HG03103 (cell line): ENCODE results near the gene GRIP2.

ENCODE experiments used
- ATAC-seq: cut with Tn5 transposase; IDR thresholded peaks from one replicate; pipeline ENCODE4 v1.9.1; 2021; ENCODE audit warnings: low read depth; ENCODE audit not compliant: unreplicated experiment

GRIP2 gene

DNA sequence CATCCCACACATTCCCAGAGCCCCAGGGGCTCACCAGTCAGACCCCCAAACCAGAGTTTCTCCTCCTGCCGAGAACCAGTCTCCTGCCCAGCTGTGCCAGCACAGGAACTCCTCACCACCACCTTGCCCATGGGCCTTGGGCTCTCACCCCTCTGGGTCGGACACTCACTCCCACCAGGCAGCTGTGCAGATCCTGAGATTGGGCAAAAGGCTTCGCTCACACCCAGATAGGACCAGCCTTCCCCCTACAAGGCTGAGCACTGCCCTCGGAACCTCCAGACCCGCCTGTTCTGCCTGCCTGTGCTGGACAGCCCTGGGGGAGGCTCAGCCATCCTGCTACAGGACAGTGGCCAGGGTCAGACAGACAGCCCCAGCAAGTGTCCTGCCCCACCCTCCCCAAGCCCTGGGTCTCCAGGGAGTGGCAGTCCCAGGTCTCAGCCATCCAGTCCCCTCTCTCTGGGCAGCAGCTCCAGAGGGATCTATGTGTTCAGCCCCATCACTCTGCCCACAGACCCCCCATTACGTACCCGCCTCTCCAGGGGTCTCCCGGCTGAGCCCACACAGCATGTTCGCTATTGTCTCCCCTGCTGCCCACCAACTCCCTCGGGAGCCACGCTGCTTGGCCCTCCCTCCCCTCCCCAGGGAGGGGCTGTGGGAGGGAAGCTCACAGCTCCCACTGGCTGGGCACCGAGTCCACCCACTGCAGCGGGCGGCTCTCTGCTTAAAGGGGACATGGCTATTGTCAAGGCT lies at the start of gene GRIP2:
Gene GRIP2 (minus strand): TSS at position 601 of the 750 bp plus-strand sequence. CDS start 34 bp downstream, at position 567.
- no peak for ATAC-seq

DNA sequence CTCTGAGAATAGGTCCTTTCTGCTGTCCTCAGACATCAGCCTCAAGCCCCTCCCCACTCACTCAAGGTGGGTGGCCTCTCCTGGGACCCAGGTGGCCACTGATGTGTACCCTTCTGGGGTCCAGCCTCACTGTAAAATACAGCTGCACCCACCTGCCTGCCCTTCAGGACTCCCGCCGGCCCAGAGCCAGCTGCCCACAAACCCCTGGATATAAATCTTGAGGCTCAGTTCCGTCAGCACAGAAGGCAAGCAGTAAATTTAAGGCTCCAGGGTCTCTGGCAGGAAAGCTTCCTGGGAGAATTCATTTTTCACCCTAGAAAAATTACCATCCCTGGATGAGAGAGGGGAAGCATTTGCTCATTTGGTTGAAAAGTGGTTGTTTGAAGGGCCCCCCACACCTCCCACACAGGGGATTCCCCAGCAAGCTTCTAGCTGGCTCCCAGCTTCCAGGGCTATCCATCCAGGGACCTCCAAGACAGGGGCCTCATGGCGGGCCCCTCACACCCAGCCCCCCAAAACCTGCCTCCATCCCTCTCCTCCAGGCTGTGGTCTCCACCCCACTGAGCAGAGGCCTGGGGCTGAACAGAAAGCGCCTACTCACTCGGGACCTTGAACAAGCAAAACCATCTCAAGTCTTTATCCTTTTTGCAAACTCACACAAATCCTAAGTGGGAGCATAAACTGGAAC lies 48.4 kb upstream of the GRIP2 start:
- ATAC-seq: no peak

DNA sequence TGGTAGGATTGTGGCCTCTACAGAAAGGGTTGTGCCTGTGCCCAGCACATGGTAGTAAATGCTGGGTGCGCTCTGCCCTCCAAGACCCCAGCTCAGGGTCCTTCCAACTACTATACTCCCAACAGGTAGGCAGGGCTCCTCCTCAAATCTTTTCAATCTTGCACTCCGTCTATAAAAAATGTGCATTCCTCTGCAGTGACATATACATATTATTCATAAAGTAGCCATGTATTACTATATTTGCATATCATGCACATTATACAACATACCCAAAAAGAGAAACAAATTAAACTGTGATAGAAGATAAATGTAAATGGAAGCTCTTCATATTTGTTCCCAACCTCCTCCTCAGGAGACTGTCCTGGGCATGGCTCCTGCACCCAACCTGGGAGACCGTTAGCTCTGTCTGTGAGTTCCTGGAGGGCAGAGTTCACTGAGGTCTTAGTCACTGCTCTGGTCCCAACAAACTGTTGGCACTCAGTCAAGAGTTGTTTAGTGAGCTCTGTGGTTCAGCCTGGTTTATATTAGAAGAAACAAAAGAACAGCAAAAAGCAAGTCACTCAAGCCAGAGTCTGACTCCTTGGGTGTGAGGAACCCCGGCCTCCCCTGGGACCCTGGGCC lies 47.7 kb upstream of the GRIP2 start:
- ATAC-seq: no peak

DNA sequence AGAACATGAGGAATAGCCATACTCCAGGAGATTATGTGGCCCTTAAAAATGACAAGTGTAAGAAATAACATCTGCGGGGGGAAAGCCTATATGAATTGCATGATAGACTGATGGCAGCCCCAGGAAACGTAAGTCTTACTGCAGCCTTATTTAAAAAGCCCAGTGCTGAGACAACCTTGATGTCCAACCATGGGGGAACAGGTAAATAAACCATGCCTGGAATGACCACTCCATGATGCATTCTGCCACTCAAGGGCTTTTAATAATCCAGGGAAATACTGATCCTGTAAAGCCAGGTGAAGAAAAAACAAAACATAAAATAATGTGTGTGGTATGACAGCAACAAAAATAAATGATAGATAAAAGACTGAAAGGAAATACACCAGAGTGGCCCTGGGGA lies 46.5 kb upstream of the GRIP2 start:
- no peak for ATAC-seq

DNA sequence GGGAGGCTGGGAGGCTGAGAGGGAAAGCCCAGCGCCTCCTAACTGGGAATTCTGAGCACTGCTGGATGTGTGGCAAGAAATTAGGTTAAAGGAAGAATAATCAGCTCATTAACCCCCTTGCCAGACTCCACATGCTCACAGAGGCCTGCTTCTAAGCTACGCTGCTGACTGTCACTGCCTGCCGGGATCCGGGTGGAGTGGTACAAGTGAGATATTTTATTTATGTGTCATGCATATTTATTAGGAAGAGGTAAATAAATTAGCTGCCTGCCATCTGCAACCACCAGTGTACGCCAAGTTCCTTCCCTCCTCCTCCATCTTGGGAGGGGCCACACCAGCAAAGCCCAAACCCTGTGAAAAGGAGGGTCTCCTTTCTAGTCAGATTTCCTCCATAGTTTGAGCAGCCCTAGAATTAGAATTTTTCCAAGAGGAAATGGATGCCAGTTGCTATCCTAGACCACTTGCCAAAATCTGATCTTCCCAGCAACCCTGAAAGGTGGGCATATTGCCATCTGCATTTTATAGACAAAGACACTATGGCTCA lies 43.5 kb upstream of the GRIP2 start:
- ATAC-seq: no peak

DNA sequence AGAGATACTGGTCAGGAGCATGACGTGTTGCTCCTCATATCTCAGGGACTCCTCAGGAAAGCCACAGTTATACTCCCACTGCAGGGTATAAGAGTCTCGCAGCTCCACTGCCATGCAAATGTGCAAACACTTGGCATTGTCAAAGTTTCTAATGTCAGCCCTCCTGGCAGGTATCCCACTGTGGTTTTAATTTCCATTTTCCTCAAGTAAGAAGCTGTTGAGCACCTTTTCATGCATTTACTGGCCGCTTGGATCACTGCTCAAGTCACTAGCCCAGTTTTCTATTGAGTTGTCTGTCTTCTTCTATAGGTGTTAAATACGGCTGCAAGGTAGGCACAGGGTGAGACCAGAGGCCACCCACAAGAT lies 41.9 kb upstream of the GRIP2 start:
- no peak for ATAC-seq

DNA sequence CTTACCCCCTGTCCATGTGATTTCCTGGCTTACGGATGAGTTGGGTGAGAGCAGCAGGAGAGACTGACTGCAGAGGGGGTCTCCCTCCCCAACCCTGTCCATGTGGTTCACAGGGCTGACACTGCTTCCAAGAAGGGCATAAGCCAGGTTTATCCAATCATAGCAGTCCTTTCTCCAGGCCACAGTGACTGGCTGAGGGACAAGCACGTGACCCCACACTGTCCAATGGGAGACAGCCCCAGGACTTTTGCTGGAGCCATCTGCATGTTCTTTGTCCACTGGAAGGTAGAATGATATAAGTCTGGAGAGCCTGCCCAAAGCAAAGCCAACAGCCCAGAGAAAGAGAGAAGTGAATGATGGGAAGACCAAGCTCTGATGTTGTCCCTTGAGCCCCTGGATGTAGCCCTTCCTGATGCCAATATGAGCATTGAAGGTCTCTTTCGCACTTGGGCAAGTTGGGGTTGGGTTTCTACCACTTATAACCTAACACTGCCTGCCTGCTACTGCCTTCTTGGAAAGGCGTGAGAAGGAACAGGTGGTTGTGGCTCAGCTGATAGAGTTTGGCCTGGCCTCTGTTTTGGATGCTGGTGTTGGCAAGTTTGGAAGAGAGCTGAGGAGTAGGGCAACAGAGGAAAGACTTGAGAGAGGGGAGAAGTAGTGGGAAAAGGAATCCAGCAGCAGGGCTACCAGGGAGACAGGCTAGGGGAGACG lies 41.3 kb upstream of the GRIP2 start:
- no peak for ATAC-seq

DNA sequence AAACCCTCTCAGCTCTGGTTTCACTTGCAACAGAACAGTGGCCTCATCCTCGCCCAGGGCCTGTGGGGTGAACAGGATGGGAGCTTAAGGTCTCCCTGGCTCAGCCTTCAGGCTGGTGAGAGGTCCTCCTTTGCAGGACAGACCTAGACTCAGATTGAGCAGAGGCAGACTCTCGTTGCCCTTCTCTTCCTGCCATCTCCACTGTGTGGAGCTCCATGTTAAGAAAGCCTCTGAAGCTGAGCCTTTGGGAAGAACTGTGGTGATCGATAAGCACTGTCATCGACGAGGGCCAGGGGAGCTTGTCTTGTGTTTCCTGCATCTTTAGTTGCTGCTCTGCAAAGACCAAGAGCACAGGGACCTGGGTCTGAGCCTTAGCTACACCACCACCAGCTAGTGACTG lies 37.8 kb upstream of the GRIP2 start:
- ATAC-seq: no peak

DNA sequence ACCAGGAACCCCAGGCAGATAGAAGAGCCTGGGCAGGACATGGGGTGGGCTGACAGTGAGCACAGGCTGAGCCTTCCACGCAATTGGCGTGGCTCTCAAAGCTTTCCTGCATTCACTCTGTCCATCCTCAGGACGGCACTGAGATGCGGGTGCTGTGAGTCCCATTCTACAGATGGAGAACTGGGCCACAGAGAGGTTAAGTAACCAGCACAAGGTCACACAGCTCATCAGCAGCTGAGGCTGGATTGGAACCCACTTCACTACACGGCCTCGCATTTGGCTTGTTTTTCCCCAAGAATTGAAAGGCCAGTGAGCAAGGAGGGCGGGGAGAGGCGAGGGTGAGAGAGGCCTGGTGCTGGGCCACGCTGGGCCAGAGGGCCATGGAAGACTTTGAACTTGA lies 36.0 kb upstream of the GRIP2 start:
- ATAC-seq: no peak

DNA sequence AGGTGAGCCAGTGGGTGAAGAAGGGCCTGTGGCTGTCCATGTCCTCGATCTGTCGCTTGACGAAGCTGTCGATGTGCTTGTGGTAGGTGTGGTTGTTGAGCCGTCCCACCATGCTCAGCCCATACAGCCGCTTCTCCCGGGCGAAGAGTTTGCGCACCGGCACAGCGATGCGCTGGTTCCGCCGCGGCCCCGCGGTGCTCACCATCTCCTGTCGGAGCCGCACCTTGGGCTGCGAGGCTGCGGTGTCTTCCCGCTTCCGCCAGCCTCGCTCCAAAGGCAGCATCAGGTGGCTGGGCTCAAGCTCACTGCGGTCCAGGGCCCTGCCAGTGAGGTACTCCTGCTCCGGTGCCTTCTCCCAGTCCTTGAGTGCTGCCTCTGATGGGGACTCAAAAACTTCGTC lies 34.0 kb upstream of the GRIP2 start:
- ATAC-seq: no peak

DNA sequence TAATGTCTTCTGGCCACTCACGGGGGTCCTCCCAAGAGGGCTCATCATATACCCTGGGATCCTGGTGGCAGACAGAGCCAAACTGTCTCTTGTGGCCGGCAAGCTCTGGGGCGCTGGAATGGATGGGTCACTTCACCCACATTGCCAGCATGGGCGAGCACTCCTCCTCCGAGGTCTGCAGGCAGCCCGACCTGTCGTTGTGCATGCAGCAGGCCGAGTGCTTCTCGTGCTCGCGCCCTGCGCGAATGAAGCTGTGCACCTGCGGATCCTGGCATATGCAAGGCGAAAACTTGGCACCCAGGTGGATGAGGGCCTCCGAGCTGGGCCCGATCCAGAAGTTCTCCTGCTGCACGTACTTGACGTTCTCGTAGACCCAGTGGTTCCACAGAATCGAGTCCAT lies 33.6 kb upstream of the GRIP2 start:
- ATAC-seq: no peak

DNA sequence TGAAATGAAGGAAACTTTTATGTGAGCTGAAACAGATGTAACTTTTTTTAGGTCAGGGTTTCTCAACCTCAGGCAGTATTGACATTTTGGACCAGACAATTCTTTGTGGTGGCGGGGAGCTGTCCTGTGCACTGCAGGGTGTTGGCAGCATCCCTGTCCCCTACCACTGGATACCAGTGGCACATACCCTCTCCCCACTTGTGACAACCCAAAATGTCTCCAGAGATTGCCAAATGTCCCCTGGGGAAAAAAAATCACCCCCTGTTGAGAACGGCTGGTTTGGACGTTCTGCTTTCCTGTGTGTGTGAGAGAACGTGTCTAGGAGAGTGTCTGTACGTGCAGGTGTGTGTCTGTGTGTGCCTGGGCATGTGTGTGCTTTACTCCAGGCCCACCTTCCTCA lies 30.7 kb upstream of the GRIP2 start:
- ATAC-seq: no peak

DNA sequence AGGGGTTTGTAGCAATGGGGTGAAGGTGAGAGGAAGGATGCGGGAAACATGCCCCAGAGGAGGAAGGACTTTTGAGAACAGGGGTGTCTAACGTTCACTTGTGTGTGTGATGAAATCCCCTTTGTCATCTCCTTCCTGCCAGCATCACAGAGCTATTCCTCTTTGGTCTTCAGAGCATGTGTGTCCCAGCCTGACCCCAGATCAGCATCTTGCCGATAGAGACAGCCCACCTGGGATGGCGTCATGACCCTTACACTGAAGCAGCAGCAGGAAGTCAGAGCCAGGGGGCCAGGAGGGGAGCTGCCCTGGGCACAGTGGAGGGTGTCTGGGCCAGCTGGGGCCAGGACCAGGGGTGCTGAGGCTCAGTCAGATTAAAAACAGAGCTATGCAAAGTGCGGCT lies 29.9 kb upstream of the GRIP2 start:
- ATAC-seq: no peak

DNA sequence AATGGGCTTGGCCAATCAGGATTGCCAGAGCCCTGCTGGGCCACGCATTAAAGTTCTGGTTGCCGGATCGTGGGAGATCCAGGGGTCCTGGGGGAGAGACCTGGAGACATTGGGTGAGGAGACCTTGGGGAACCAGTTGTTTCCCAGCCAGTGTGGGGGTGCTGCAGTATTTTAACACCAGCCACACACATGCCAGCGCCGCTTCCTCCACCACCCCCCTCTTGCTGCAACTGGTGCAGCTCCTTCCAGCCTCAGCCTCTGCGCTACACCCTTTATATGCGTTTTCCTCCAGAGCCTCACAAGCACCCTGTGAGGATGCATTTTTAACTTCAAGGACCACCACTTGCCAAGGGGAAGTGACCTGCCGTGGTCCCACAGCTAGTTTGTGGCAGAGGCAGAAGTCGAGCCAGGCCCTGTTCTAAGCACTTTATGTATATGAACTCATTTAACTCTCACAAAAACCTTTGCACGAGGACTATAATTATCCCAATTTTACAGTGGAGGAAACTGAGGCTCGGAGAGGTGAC lies 29.4 kb upstream of the GRIP2 start:
- no peak for ATAC-seq

DNA sequence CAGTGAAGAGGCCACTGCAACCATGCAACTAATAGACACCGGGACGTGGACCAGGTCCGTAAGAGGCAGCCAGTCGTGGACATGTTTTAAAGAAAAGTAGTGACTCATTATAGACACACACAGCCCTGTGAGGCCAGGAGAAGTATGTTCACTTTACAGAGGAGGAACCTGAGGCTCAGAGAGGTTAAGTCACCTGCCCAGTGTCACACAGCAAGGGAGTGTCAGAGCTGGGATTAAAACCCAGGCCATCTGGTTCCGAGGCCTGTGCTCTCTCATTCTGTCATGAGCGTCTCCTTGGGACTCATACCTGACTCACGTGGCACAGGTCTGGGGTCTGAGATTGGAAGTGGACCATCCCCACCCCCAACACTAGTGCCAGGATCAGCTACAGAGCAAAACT lies 28.1 kb upstream of the GRIP2 start:
- ATAC-seq: no peak

DNA sequence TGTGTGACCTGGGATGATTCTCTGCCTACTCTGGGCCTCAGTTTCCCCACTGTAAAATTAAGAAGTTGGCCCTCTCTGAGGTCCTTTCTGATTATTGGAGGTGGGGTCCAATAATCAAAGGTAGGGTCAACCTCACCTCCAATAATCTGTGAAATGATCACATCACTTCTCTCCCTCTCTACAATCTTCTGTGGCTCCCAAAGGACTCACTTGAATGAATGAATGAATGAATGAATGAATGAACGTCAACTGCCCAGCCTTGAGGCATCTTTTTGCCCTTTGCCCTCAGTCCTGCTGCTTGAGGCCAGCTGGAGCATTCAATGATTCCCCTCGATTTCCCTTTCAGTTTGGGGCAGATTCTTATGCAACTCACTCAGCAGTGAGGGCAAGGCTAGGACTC lies 26.7 kb upstream of the GRIP2 start:
- no peak for ATAC-seq

DNA sequence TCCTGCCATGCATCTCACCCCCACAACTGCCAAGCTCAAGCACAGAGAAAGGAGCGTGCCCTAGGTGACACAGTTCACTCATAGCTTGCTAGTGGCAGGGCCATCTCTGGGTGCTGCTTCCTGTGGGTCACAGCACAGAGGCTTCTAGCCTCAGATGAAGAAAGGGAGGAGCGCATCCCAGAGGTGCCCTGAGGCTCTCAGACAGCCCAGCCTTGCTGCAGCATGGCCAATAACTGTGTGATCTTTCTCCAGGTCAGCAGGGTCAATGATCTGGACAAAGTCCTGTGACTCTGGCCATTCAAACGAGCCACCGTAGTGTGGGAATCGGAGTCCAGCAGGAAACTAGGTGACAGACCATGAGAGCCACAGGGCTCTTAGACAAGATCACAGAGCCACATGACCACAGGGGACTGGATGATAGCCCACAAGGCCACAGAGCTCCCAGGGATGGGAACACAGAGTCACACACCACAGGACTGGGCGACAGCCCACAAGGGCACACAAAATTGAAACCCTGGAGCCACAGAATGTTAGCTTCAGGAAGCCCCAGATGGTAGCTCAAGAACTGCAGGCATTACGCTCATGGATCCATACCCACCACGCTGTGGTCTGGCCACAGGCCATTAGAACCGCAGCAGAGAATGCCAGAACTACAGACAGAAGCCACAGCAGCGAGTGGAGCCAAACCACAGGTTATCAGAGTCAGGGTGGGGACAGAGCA lies 25.9 kb upstream of the GRIP2 start:
- ATAC-seq: no peak

DNA sequence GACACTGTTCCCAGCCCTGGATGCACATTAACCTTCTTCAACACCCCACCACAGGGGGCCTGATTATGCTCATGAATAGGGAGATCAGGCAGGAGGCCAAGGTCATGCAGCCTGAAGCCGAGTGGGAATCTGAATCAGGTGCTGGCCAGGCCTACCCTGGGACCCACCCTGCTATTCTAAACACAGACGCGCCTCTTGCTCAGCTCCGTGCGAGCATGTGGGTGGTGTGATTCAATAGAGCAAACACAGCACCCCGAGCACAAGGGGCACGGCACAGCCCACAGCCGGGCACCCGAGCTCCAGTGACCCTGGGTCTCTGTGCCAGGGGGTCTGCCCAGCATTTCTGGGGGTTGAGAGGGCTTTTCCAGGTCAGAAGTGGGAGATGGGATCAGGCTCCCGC lies 24.6 kb upstream of the GRIP2 start:
- ATAC-seq: no peak

DNA sequence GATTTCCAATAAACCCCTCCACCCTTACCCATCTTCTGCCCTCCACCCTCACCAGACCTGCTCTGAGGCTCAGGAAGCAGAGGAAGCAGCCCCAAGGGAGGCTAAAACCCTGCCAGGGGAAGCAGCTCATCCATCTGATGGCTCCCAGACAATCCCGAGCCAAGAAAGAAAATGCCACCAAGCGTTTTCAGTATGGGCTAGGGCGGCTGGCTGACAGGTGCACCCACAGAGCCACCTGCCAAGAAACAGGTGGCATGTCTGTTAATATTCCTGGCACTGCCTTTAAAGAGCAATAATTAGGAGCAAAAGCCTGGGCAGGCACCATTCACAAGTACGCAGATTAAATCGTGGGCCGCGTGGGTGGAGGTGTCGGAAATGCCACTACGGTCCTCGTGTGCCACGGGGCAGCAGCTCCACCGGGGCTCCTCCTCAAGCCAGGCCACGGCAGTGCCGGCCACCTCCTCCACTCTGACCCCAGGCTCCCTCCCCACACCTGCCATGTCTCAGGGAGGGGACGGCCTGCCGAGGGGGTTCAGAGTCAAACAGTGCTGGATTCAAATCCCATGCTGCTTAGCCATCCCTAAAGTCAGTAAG lies 23.9 kb upstream of the GRIP2 start:
- ATAC-seq: no peak
